Aorta (tissue), 5 donors: ENCODE data around the gene GDF2. TPM values are rescaled to one million over a fixed set of nuclear protein-coding genes. Genes with fewer than 3 reads are reported as not detected.

Source experiments
- ATAC-seq: fragments of 200-7000 bp; cut with Tn5 transposase; one replicate; pipeline ENCODE4 v1.9.1; 2022; ENCODE audit warnings: moderate library complexity; ENCODE audit not compliant: low FRiP score
- DNase-seq, 2 donors: peaks; one replicate each; pipeline ENCODE4 v3.0.0-alpha.2; 2020
- H3K27ac ChIP-seq, 2 donors: one replicate each; pipeline ENCODE4 v1.5.1; 2013; ENCODE audit warnings: low read length in 2 of 2, mild to moderate bottlenecking in 2 of 2, moderate library complexity in 2 of 2, control low read depth in 1 of 2, inconsistent platforms in 1 of 2, low read depth in 1 of 2
- H3K27me3 ChIP-seq, 2 donors: one replicate each; pipeline ENCODE4 v1.6.1; 2013; ENCODE audit warnings: control low read depth in 1 of 2, low read length in 1 of 2, mild to moderate bottlenecking in 1 of 2, moderate library complexity in 1 of 2; ENCODE audit not compliant: insufficient read depth in 2 of 2, control insufficient read depth in 1 of 2
- H3K36me3 ChIP-seq, 2 donors: one replicate each; pipeline ENCODE4 v1.6.1; 2013; ENCODE audit warnings: control low read depth in 1 of 2, low read length in 1 of 2, mild to moderate bottlenecking in 1 of 2; ENCODE audit not compliant: insufficient read depth in 2 of 2, control insufficient read depth in 1 of 2
- H3K4me1 ChIP-seq, 2 donors: one replicate each; pipeline ENCODE4 v1.6.1; 2013; ENCODE audit warnings: low read length in 2 of 2, control low read depth in 1 of 2, mild to moderate bottlenecking in 1 of 2, moderate library complexity in 1 of 2; ENCODE audit not compliant: insufficient read depth in 2 of 2, control insufficient read depth in 1 of 2
- H3K4me3 ChIP-seq, 2 donors: one replicate each; pipeline ENCODE4 v1.5.1; 2013; ENCODE audit warnings: low read length in 2 of 2, control low read depth in 1 of 2, mild to moderate bottlenecking in 1 of 2
- H3K9me3 ChIP-seq: one replicate; pipeline ENCODE4 v1.6.1; 2013; ENCODE audit warnings: mild to moderate bottlenecking, low read length; ENCODE audit not compliant: control insufficient read depth
- WGBS, 2 donors: extraction: QIAGEN DNeasy Blood & Tissue Kit; methylation state at CpG; one replicate each; pipeline ENCODE4 v1.1.7; 2013; 5-methylcytosine and 5-hydroxymethylcytosine counted together
- intact Hi-C, 2 donors: fragments of 100-400 bp; cut with DNase I; formaldehyde crosslinking; loops; one replicate each; pipeline versions ENCODE4 v1.14.2 to v1.15.0; 2022
- polyA plus RNA-seq, 2 donors: library from polyadenylated mRNA; stranded (reverse); fragments of 200-250 nt; gene quantifications; one replicate each; pipeline ENCODE4 v1.2.3, GENCODE V29; 2013
- total RNA-seq, 2 donors: library from RNA; stranded (reverse); fragmentation: NEBNext Ultra II Directional; extraction: Animal tissue kit (Norgen Biotek cat#: 25700); gene quantifications; one replicate each; pipeline ENCODE4 v1.2.1, GENCODE V29; 2021
- donor health status: healthy with polysubstance abuse.
- donor health status: Bipolar disorder and iron deficiency.
- donor health status: DM: no; HTN: no; CAD: no.
- donor health status: DM: no; HTN: no; CAD: no.
- donor health status: DM: yes; HTN: yes; CAD: no.

Gene GDF2
- total and polyA plus RNA-seq, 4 donors = not detected

DNA sequence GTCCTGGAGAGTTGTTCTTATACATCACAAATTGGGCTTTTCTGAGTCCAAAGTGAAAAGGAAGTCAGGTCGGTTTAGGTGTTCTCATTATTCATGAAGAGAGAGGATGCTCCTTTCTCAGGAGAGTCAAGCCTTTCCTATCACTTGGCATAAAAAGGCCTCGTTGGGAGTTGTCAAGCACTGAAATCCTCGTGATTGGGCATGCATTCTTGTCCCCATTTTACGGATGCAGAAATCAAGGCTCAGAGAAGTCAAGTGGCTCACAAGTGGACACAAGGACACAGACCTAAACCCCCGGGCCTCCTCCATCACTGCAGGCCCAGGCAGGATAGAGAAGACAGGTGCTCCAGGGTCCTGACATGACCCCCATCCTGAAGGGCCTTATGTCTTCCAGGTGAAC is 34.5 kb downstream of the GDF2 start:
- no peak overlapping the region for H3K27ac ChIP-seq

DNA sequence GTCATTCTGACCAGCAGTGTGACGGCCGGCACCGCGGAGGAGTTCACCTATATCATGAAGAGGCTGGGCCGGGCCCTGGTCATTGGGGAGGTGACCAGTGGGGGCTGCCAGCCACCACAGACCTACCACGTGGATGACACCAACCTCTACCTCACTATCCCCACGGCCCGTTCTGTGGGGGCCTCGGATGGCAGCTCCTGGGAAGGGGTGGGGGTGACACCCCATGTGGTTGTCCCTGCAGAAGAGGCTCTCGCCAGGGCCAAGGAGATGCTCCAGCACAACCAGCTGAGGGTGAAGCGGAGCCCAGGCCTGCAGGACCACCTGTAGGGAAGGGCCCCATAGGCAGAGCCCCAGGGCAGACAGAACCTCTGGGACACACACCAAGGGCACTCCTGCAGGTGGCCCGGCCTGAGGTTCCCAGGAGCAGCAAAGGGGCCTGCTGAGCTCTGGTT is 34.9 kb downstream of the GDF2 start:
- Histone ChIP-seq H3K27me3 (no peaks in the 10 kb centered on the region), H3K4me3 (no peak overlapping the region), H3K36me3 (no peaks in the 10 kb centered on the region), H3K4me1 (no peaks in the 10 kb centered on the region), H3K27ac (no peak overlapping the region), H3K9me3 (no peaks in the 10 kb centered on the region)
- intact Hi-C loops = no loop called here
- ATAC-seq (no peak), DNase-seq (peak in 1 of 2 donors; percentile 75)
- 95 to 96% methylated on average over 12 of the region's 12 CpGs for WGBS, 2 donors

More for the DNA sequence above, 34.5 kb downstream of the GDF2 start:
- DNase-seq (no peak), ATAC-seq (no peak)
- no peaks in the 10 kb centered on the region for H3K36me3 ChIP-seq
- whole genome bisulfite sequencing, 2 donors = 86 to 89% methylated on average over 5 of the region's 5 CpGs
- H3K9me3 ChIP-seq = no peaks in the 10 kb centered on the region
- H3K27me3 ChIP-seq = no peaks in the 10 kb centered on the region
- H3K4me1 ChIP-seq = no peaks in the 10 kb centered on the region
- intact Hi-C loops = no loop called here
- no peak overlapping the region for H3K4me3 ChIP-seq

DNA sequence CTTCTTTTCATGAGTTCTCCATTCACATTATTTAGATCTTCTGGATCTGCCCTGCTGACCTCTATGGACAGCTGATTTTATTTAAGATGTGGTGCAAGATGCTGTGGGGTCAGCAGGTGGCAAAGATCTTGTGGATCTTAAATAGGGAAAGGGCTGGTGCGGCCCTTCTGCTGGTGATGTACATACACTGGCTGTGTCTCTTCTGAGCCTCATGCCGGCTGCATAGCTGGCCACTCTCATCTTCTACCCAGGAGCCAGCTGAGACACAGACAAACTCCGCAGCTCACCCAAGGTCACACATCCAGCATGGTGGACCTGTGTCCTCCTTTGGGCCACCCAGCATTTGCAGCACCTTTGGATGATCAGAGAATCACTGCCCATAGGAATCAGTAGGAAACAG is 35.7 kb downstream of the GDF2 start:
- DNase-seq (peak in 1 of 2 donors; percentile 24), ATAC-seq (no peak)
- WGBS, 2 donors = 95 to 96% methylated on average over 3 of the region's 3 CpGs

DNA sequence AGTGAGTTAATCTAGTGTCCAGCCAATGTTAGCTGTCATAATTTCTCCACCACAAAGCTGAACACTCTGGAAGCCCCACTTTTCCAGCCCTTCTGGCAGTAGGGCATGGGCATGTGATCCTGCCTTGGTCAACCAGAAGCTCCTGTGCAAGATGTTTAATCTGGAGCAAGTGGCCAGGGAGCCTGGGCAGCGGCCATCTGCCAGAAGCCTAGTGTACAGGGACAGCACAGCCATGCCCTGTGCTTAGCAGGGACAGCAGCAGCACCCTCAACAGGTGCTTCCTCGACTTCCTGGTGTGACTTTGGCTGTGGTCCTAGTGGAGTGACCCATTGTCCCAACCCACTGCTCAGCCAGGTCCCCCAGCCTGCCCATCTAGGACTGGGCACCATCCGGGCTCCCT is 36.2 kb downstream of the GDF2 start:
- Histone ChIP-seq H3K27me3 (no peaks in the 10 kb centered on the region), H3K9me3 (no peaks in the 10 kb centered on the region), H3K4me1 (no peaks in the 10 kb centered on the region), H3K36me3 (no peaks in the 10 kb centered on the region), H3K4me3 (no peak overlapping the region), H3K27ac (no peak overlapping the region)
- ATAC-seq (no peak), DNase-seq (peak in 1 of 2 donors; percentile 36)
- intact Hi-C loops = no loop called here
- 91 to 94% methylated on average over 3 of the region's 3 CpGs for WGBS, 2 donors

More for the DNA sequence above, 35.7 kb downstream of the GDF2 start:
- intact Hi-C loops = no loop called here
- no peak overlapping the region for H3K4me3 ChIP-seq
- H3K4me1 ChIP-seq = no peaks in the 10 kb centered on the region
- H3K27ac ChIP-seq = no peak overlapping the region
- H3K9me3 ChIP-seq = no peaks in the 10 kb centered on the region
- H3K27me3 ChIP-seq = no peaks in the 10 kb centered on the region
- H3K36me3 ChIP-seq = no peaks in the 10 kb centered on the region

DNA sequence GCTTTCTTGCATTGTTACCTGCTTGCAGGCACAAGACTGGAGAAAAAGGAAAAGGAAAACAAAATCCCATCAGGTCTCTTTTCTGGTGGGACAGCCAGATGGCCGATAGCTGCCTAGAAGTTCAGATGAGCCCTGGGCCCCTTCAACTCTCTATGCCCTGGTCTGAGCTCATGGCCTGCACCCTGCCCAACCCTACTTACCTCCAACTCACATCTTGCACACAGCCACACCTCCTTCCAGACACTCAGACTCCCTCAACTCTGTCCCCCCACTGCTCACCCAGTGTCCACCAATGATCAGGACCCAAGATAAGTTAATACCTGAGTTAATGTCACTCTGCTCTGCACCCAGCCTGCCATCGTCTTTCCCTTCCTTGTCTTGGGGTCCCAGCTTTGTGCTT is 36.8 kb downstream of the GDF2 start:
- Histone ChIP-seq H3K4me3 (no peak overlapping the region), H3K9me3 (no peaks in the 10 kb centered on the region), H3K27me3 (no peaks in the 10 kb centered on the region), H3K36me3 (no peaks in the 10 kb centered on the region), H3K27ac (no peak overlapping the region), H3K4me1 (no peaks in the 10 kb centered on the region)
- 95 to 98% methylated on average over 2 of the region's 2 CpGs for WGBS, 2 donors
- ATAC-seq (no peak), DNase-seq (peak in 1 of 2 donors; percentile 36)
- intact Hi-C loops = no loop called here

DNA sequence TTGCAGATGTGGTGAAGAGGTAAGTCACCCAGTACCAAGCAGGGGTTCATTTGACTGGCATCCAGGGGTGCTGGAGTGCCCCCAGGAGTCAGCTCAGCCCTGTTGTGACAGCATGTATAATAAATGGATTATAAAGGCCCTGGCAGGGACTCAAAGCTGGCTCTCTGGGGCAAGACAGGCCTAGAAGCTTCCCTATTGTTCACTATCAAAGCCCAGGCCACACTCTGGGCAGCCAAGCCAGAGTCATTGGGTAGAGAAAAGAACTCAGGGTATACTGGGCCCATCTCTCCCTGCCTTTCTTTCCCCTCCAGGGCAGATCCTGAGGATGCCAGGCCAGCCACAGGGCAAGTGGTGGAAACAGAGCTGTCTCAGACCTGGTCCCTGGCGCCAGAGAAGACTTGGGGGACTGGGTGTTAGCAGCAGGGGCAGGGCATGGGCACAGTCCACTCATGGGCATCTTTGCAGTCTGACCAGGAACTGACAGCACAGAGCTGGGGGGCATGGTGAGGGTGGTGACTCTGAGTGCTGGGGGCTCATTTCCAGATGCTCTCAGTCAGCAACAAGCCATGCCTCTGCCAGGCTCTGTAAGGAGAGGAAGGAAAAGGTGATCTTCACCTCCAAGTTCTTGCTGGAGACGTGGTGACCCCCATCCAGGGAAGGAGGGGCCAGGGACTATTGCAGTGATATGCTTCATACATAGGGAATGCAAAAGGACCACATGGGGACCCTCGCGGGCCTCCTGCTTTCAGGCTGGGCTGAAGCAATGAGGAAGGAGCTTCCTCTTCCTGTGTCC is 37.6 kb downstream of the GDF2 start:
- no peak overlapping the region for H3K27ac ChIP-seq
- H3K36me3 ChIP-seq = no peaks in the 10 kb centered on the region
- DNase-seq (peak in 1 of 2 donors; percentile 26), ATAC-seq (no peak)
- no peaks in the 10 kb centered on the region for H3K27me3 ChIP-seq
- H3K4me3 ChIP-seq = no peak overlapping the region
- H3K4me1 ChIP-seq = no peaks in the 10 kb centered on the region
- intact Hi-C loops = no loop called here
- 71 to 85% methylated on average over 4 of the region's 4 CpGs for WGBS, 2 donors
- no peaks in the 10 kb centered on the region for H3K9me3 ChIP-seq

DNA sequence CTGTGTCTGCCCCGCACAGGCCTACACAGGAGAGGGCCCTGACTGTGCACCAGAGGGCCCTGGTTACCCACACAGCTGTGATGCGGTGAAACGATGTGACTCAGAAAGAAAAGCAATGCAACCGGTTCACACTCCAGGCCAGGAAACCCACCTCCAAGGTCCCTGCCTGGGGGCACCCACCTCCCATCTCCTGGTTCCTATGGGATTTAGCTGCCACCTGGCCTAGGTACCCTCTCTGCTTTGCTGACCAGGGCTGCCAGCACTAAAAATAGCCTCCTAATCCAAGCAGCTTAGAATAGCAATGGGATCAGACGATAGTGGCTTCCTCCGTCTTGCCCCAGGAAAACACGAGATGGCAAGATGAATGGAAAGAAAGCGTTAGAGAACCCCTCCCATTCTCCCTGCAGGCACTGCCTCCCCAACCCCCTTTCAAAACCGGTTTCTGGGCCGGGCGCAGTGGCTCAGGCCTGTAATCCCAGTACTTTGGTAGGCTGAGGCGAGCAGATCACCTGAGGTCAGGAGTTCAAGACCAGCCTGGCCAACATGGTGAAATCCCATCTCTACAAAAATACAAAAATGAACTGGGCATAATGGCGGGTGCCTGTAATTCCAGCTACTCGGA is 38.3 kb downstream of the GDF2 start:
- Histone ChIP-seq H3K4me1 (no peaks in the 10 kb centered on the region), H3K27me3 (no peaks in the 10 kb centered on the region), H3K9me3 (no peaks in the 10 kb centered on the region), H3K4me3 (no peak overlapping the region), H3K27ac (no peak overlapping the region), H3K36me3 (no peaks in the 10 kb centered on the region)
- WGBS, 2 donors = 54 to 61% methylated on average over 14 of the region's 14 CpGs
- intact Hi-C loops = no loop called here
- DNase-seq (peak; percentile 30 to 45), ATAC-seq (no peak)

DNA sequence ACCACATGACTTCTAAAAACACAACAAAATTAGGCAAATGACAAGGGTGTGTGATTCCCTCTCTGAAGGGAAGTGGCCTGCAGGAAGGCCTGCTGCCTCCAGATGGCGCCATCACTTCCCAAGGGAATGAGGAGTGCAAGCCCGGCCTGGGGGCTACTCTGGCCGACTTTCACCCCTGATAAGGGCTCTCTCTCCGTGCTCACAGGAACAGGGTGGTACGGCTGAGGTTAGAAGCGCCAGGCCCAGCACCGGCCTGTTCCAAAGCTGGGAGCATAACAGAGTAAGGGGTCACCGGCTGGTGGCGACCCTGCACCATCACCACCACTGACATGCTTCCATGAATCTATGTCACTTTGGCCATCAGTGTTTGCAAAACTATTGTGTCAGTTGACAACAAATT is 39.0 kb downstream of the GDF2 start:
- DNase-seq (peak in 1 of 2 donors; percentile 70), ATAC-seq (no peak)
- intact Hi-C loops = no loop called here

DNA sequence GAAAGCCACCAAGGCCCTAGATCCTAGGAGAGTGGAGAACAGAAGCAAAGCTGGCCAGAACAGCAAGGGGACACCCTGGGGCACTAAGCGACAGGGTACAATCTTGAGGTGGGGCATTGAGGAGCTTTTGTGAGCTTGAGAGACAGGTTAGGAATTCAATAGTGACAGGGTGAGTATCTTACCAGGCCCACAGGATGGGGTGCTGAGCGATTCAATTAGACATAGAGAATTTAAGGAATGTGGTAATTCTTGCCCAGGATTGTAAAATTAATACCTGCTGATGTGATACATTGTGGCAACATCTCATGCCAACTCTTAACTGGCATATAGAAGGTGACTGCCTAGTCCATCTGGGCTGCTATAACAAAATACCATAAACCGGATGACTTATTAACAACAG is 39.9 kb downstream of the GDF2 start:
- Histone ChIP-seq H3K4me3 (no peak overlapping the region), H3K27me3 (no peaks in the 10 kb centered on the region), H3K27ac (no peak overlapping the region), H3K4me1 (no peaks in the 10 kb centered on the region), H3K36me3 (no peaks in the 10 kb centered on the region), H3K9me3 (no peaks in the 10 kb centered on the region)
- ATAC-seq (no peak), DNase-seq (peak in 1 of 2 donors; percentile 8)
- 94 to 96% methylated on average over 3 of the region's 3 CpGs for WGBS, 2 donors
- intact Hi-C loops = no loop called here

More for the DNA sequence above, 39.0 kb downstream of the GDF2 start:
- 70 to 72% methylated on average over 9 of the region's 9 CpGs for WGBS, 2 donors
- Histone ChIP-seq H3K9me3 (no peaks in the 10 kb centered on the region), H3K4me3 (no peak overlapping the region), H3K36me3 (no peaks in the 10 kb centered on the region), H3K27me3 (no peaks in the 10 kb centered on the region), H3K4me1 (no peaks in the 10 kb centered on the region), H3K27ac (no peak overlapping the region)
